ENCODE data around the gene CDH13.
A peak's percentile ranks its signal among the peaks of the same experiment; 100 is the strongest.

The CDH13 gene

GRCh38 chr16:83336603-83337002 lies 709.8 kb downstream of the CDH13 start:
- no peaks in the 10 kb centered on the region for H3K27me3 ChIP-seq (ENCODE audit: insufficient read depth, low read length)
- no peak overlapping the region for H2AFZ ChIP-seq (ENCODE audit: low read length, unreplicated experiment)
- peaks cover 28% of the 10 kb centered on the region for H3K4me1 ChIP-seq (ENCODE audit: control insufficient read depth, insufficient read depth, low read length, unreplicated experiment)
- H3K27ac ChIP-seq (ENCODE audit: low read depth, low read length) = peak overlapping the region; percentile 78
- H3K36me3 ChIP-seq (ENCODE audit: insufficient read depth, low read length) = no peaks in the 10 kb centered on the region
- H3K4me3 ChIP-seq (ENCODE audit: low read depth, low read length) = no peak overlapping the region
- H3K79me2 ChIP-seq (ENCODE audit: control insufficient read depth, insufficient read depth, low read length, unreplicated experiment) = no peaks in the 10 kb centered on the region

- H3K4me1 ChIP-seq (ENCODE audit: control insufficient read depth, insufficient read depth, low read length, unreplicated experiment) = peaks cover 36% of the 10 kb centered on the region
- H3K4me3 ChIP-seq (ENCODE audit: low read depth, low read length) = no peak overlapping the region
- no peak overlapping the region for H2AFZ ChIP-seq (ENCODE audit: low read length, unreplicated experiment)
- H3K27me3 ChIP-seq (ENCODE audit: insufficient read depth, low read length) = no peaks in the 10 kb centered on the region
- no peaks in the 10 kb centered on the region for H3K79me2 ChIP-seq (ENCODE audit: control insufficient read depth, insufficient read depth, low read length, unreplicated experiment)
- peak overlapping the region; percentile 76 for H3K27ac ChIP-seq (ENCODE audit: low read depth, low read length)
- H3K36me3 ChIP-seq (ENCODE audit: insufficient read depth, low read length) = no peaks in the 10 kb centered on the region
Observed at GRCh38 chr16:83338138-83338537, 711.4 kb downstream of the CDH13 start.

- H3K27ac ChIP-seq (ENCODE audit: low read depth, low read length) = peak overlapping the region; percentile 76
- no peak overlapping the region for H3K4me3 ChIP-seq (ENCODE audit: low read depth, low read length)
- peaks cover 43% of the 10 kb centered on the region for H3K4me1 ChIP-seq (ENCODE audit: control insufficient read depth, insufficient read depth, low read length, unreplicated experiment)
- H3K36me3 ChIP-seq (ENCODE audit: insufficient read depth, low read length) = no peaks in the 10 kb centered on the region
- no peaks in the 10 kb centered on the region for H3K79me2 ChIP-seq (ENCODE audit: control insufficient read depth, insufficient read depth, low read length, unreplicated experiment)
- peak overlapping the region; percentile 74 for H2AFZ ChIP-seq (ENCODE audit: low read length, unreplicated experiment)
- no peaks in the 10 kb centered on the region for H3K27me3 ChIP-seq (ENCODE audit: insufficient read depth, low read length)
Observed at GRCh38 chr16:83338941-83339340, 712.2 kb downstream of the CDH13 start.

DNA sequence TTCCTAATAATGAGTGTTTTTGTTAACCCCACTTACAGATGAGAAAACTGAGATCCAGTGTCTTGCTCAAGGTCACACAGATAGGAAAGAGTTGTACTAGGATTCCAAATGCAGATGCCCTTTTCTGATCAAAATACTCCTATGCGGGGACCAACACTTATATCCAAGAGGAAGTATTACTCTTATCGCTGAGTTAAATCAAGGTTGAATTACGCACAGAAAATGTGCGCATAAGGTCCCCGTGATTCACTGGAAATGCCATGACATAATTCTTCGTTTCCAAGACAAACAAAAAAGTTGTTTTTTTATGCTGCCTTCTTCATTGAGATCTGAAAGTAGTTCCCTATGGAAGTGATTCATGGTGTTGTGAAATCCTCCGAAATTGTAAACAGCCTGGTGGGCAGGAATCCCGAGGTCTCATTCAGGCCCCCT lies 717.2 kb downstream of the CDH13 start:
- H3K4me3 ChIP-seq (ENCODE audit: low read depth, low read length) = peak overlapping the region; percentile 49; the same call in 1 of the 2 replicates
- H3K27ac ChIP-seq (ENCODE audit: low read depth, low read length) = peak overlapping the region; percentile 97
- H3K4me1 ChIP-seq (ENCODE audit: control insufficient read depth, insufficient read depth, low read length, unreplicated experiment) = peaks cover 30% of the 10 kb centered on the region
- H2AFZ ChIP-seq (ENCODE audit: low read length, unreplicated experiment) = peak overlapping the region; percentile 57
- H3K36me3 ChIP-seq (ENCODE audit: insufficient read depth, low read length) = no peaks in the 10 kb centered on the region
- H3K79me2 ChIP-seq (ENCODE audit: control insufficient read depth, insufficient read depth, low read length, unreplicated experiment) = no peaks in the 10 kb centered on the region
- no peaks in the 10 kb centered on the region for H3K27me3 ChIP-seq (ENCODE audit: insufficient read depth, low read length)

- no peaks in the 10 kb centered on the region for H3K36me3 ChIP-seq (ENCODE audit: insufficient read depth, low read length)
- H2AFZ ChIP-seq (ENCODE audit: low read length, unreplicated experiment) = no peak overlapping the region
- no peaks in the 10 kb centered on the region for H3K79me2 ChIP-seq (ENCODE audit: control insufficient read depth, insufficient read depth, low read length, unreplicated experiment)
- H3K4me3 ChIP-seq (ENCODE audit: low read depth, low read length) = no peak overlapping the region
- H3K27me3 ChIP-seq (ENCODE audit: insufficient read depth, low read length) = no peaks in the 10 kb centered on the region
- peaks cover 24% of the 10 kb centered on the region for H3K4me1 ChIP-seq (ENCODE audit: control insufficient read depth, insufficient read depth, low read length, unreplicated experiment)
- no peak overlapping the region for H3K27ac ChIP-seq (ENCODE audit: low read depth, low read length)
Observed at GRCh38 chr16:83345846-83346640, 719.3 kb downstream of the CDH13 start.

GRCh38 chr16:83348991-83349390 lies 722.2 kb downstream of the CDH13 start:
- Histone ChIP-seq H3K4me3 (ENCODE audit: low read depth, low read length) (no peak overlapping the region), H3K36me3 (ENCODE audit: insufficient read depth, low read length) (no peaks in the 10 kb centered on the region), H3K27ac (ENCODE audit: low read depth, low read length) (no peak overlapping the region), H3K4me1 (ENCODE audit: control insufficient read depth, insufficient read depth, low read length, unreplicated experiment) (peaks cover 9% of the 10 kb centered on the region), H2AFZ (ENCODE audit: low read length, unreplicated experiment) (no peak overlapping the region), H3K79me2 (ENCODE audit: control insufficient read depth, insufficient read depth, low read length, unreplicated experiment) (no peaks in the 10 kb centered on the region), H3K27me3 (ENCODE audit: insufficient read depth, low read length) (no peaks in the 10 kb centered on the region)

DNA sequence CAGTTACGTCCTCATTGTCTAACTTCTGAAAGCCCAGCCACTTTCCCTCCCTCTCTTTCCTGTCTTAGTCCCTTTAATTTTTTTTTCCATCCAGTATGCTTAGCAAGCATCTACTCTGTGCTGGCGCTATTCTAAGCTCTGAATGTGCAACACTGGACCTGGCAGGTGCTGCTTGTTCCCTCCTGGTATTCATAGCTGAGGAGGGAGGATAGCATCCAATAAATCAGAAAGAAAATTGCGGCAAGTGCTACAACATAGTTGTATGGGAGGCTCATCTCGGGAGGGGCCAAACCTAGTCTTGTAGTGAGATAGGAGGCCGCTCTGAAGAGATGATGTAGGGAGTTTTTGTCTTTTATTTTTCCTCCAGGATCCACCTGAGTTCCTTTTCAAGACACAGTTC lies 723.7 kb downstream of the CDH13 start:
- Histone ChIP-seq H3K79me2 (ENCODE audit: control insufficient read depth, insufficient read depth, low read length, unreplicated experiment) (no peaks in the 10 kb centered on the region), H3K27ac (ENCODE audit: low read depth, low read length) (no peak overlapping the region), H2AFZ (ENCODE audit: low read length, unreplicated experiment) (no peak overlapping the region), H3K4me3 (ENCODE audit: low read depth, low read length) (no peak overlapping the region), H3K27me3 (ENCODE audit: insufficient read depth, low read length) (no peaks in the 10 kb centered on the region), H3K36me3 (ENCODE audit: insufficient read depth, low read length) (no peaks in the 10 kb centered on the region), H3K4me1 (ENCODE audit: control insufficient read depth, insufficient read depth, low read length, unreplicated experiment) (no peaks in the 10 kb centered on the region)

DNA sequence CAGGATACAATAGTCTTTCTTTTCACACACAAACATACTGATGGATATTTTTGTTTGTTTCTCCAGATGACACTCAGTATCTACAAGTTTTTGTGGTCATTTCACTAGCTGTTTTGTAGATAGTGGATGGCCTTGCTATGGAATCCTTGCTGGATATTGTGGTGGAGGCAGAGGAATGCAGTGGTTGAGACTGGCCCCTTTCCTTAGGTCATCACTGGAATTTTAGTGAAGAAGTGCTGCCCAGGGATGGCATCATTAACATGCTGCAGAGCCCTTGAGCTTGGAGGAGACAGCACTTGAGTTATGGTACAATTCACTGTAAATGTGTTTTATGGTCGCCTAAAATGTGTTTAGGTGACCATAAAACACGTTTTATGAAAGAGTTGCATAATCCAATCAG lies 725.1 kb downstream of the CDH13 start:
- Histone ChIP-seq H3K79me2 (ENCODE audit: control insufficient read depth, insufficient read depth, low read length, unreplicated experiment) (no peaks in the 10 kb centered on the region), H3K4me3 (ENCODE audit: low read depth, low read length) (no peak overlapping the region), H3K27me3 (ENCODE audit: insufficient read depth, low read length) (no peaks in the 10 kb centered on the region), H3K27ac (ENCODE audit: low read depth, low read length) (no peak overlapping the region), H3K4me1 (ENCODE audit: control insufficient read depth, insufficient read depth, low read length, unreplicated experiment) (no peaks in the 10 kb centered on the region), H2AFZ (ENCODE audit: low read length, unreplicated experiment) (no peak overlapping the region), H3K36me3 (ENCODE audit: insufficient read depth, low read length) (no peaks in the 10 kb centered on the region)

GRCh38 chr16:83353241-83353640 lies 726.5 kb downstream of the CDH13 start:
- Histone ChIP-seq H3K4me1 (ENCODE audit: control insufficient read depth, insufficient read depth, low read length, unreplicated experiment) (no peaks in the 10 kb centered on the region), H3K27me3 (ENCODE audit: insufficient read depth, low read length) (no peaks in the 10 kb centered on the region), H3K79me2 (ENCODE audit: control insufficient read depth, insufficient read depth, low read length, unreplicated experiment) (no peaks in the 10 kb centered on the region), H3K4me3 (ENCODE audit: low read depth, low read length) (no peak overlapping the region), H3K36me3 (ENCODE audit: insufficient read depth, low read length) (no peaks in the 10 kb centered on the region), H2AFZ (ENCODE audit: low read length, unreplicated experiment) (no peak overlapping the region), H3K27ac (ENCODE audit: low read depth, low read length) (no peak overlapping the region)

DNA sequence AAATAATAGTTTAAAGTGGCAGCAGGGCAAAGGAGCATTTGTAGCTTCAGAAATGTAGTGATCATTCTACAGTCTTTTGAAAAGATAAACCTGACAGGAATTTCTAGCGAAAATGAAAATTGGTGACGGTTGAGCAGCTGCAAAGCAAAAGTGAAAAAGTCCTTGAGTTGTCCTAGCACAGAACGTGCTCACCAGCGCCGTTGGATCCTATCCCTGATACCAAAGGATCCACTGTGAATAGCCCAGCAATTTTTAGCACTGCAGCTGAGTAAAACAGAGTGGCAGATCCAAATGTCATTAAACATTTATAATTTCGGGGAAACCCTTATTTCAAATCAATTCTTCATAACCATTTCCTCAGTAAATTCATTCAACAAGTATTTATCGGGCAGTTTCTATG lies 727.2 kb downstream of the CDH13 start:
- no peaks in the 10 kb centered on the region for H3K27me3 ChIP-seq (ENCODE audit: insufficient read depth, low read length)
- H3K27ac ChIP-seq (ENCODE audit: low read depth, low read length) = no peak overlapping the region

DNA sequence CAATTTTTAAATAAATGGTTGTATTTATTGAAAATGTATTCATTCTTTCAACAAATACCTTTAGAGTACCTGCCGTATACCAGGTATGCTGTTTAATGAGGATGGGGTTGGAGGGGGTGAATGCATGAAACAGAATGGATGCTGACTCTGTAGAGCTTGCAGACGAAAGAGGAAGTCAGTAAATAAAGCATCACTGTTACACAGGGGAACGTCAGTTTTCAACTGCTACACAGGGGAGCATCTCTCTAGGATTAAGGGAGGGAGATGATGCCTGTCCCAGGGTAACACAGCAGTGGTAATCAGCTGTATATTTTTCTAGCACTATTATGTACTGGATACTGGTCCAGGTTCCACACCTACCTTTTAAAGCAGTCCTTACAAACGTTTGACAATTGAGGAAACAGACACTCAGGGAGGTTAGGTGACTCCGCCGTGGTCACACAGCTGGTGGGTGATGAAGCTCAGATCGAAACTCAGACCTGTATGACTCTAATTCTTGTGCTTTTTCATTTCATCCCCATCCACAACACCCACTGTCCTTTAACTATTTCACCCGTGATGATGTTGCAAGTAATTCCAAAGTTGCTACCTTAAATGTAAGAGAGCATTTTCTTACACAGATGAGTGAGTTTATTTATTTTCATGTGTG lies 728.9 kb downstream of the CDH13 start:
- Histone ChIP-seq H3K4me3 (ENCODE audit: low read depth, low read length) (no peak overlapping the region), H3K4me1 (ENCODE audit: control insufficient read depth, insufficient read depth, low read length, unreplicated experiment) (no peaks in the 10 kb centered on the region), H2AFZ (ENCODE audit: low read length, unreplicated experiment) (no peak overlapping the region), H3K27me3 (ENCODE audit: insufficient read depth, low read length) (no peaks in the 10 kb centered on the region), H3K27ac (ENCODE audit: low read depth, low read length) (no peak overlapping the region), H3K79me2 (ENCODE audit: control insufficient read depth, insufficient read depth, low read length, unreplicated experiment) (no peaks in the 10 kb centered on the region), H3K36me3 (ENCODE audit: insufficient read depth, low read length) (no peaks in the 10 kb centered on the region)

More for the DNA sequence above, 727.2 kb downstream of the CDH13 start:
- Histone ChIP-seq H3K36me3 (ENCODE audit: insufficient read depth, low read length) (no peaks in the 10 kb centered on the region), H3K4me3 (ENCODE audit: low read depth, low read length) (no peak overlapping the region), H3K79me2 (ENCODE audit: control insufficient read depth, insufficient read depth, low read length, unreplicated experiment) (no peaks in the 10 kb centered on the region), H3K4me1 (ENCODE audit: control insufficient read depth, insufficient read depth, low read length, unreplicated experiment) (no peaks in the 10 kb centered on the region), H2AFZ (ENCODE audit: low read length, unreplicated experiment) (no peak overlapping the region)

Data from ACC112 (cell line).